HepG2 (cell line): ENCODE measurements around the gene TK2. TPM values are rescaled to one million over a fixed set of nuclear protein-coding genes. Genes with fewer than 3 reads are reported as not detected.
"Not testable (repeated sequence)": the region's sequence is repeated elsewhere in the genome, so short reads cannot be mapped to it uniquely, and the experiment has no call there.

Source experiments
- ATAC-seq: fragments of 200-7000 bp; cut with Tn5 transposase; 3 replicates; pipeline ENCODE4 v1.9.1; 2020; ENCODE audit warnings: mild to moderate bottlenecking, moderate library complexity
- BruUV-seq: library from RNA; stranded (reverse); fragments of 400-500 nt; replicated peaks from 2 replicates; lab custom pipeline; 2021; lab: Mats Ljungman, UMichigan
- CTCF ChIA-PET: fragments of 300-600 bp; formaldehyde crosslinking; extraction: SDS; loops from one replicate; lab custom pipeline; 2021; ENCODE audit warnings: low total read pairs, inconsistent platforms, low intra/inter-chr PET ratio; lab: Yijun Ruan, JAX
- POLR2A ChIA-PET: fragments of 350-600 bp; sonication (Branson Sonifier 250); formaldehyde crosslinking; loops from one replicate; lab custom pipeline; 2020; ENCODE audit warnings: antibody characterized with exemption, inconsistent platforms; lab: Yijun Ruan, JAX
- DNase-seq: peaks from one replicate; pipeline ENCODE4 v3.0.0-alpha.2; 2015; ENCODE audit warnings: low spot score
- FAIRE-seq: peaks from 3 replicates; lab custom pipeline; 2011; peaks lifted over from hg19 to GRCh38; lab: Jason Lieb, UNC
- H2AFZ ChIP-seq: one replicate; pipeline ENCODE4 v1.6.1; 2011; ENCODE audit warnings: low read length, inconsistent platforms
- H3K27ac ChIP-seq: fragments of 300-600 bp; 3 replicates; pipeline ENCODE4 v1.8.0; 2011; ENCODE audit warnings: mixed run types, mild to moderate bottlenecking, mixed read lengths, low read length, inconsistent platforms; ENCODE audit not compliant: insufficient read depth; ENCODE audit errors: extremely low read length
- H3K27me3 ChIP-seq, 2 experiments: fragments of 200-600 bp in 1 of 2; 2 replicates in 1 of 2; 3 replicates in 1 of 2; pipeline versions ENCODE4 v1.6.0 to v1.8.0; 2011; ENCODE audit warnings: low read length in 2 of 2, mild to moderate bottlenecking in 2 of 2, moderate library complexity in 2 of 2, inconsistent platforms in 1 of 2; ENCODE audit not compliant: insufficient read depth in 2 of 2, control insufficient read depth in 1 of 2
- H3K36me3 ChIP-seq, 2 experiments: fragments of 200-600 bp in 1 of 2; replicated peaks in 1 of 2; 2 replicates in 1 of 2; 3 replicates in 1 of 2; pipeline versions ENCODE4 v1.5.1 to v1.8.0; 2011; ENCODE audit warnings: low read length in 2 of 2, inconsistent platforms in 1 of 2; ENCODE audit not compliant: insufficient read depth in 2 of 2, control insufficient read depth in 1 of 2
- H3K4me1 ChIP-seq: 2 replicates; pipeline ENCODE4 v1.5.1; 2012; ENCODE audit warnings: low read length, inconsistent platforms; ENCODE audit not compliant: insufficient read depth
- H3K4me2 ChIP-seq: 2 replicates; pipeline ENCODE4 v1.6.0; 2011; ENCODE audit warnings: low read depth, low read length, inconsistent platforms
- H3K4me3 ChIP-seq, 3 experiments: fragments of 200-600 bp in 1 of 3; sonication (generic), shearing (Covaris generic) in 1 of 3; replicated peaks in 1 of 3; 2 replicates each; pipeline ENCODE4 v1.5.1; 2011 to 2016; ENCODE audit warnings: low read length in 3 of 3, inconsistent platforms in 2 of 3, low read depth in 2 of 3, mild to moderate bottlenecking in 2 of 3, control low read depth in 1 of 3, mixed read lengths in 1 of 3; ENCODE audit not compliant: insufficient read depth in 1 of 3
- H3K79me2 ChIP-seq: one replicate; pipeline ENCODE4 v1.6.1; 2011; ENCODE audit warnings: low read length, inconsistent platforms; ENCODE audit not compliant: insufficient read depth
- H3K9ac ChIP-seq: 2 replicates; pipeline ENCODE4 v1.6.0; 2011; ENCODE audit warnings: mild to moderate bottlenecking, low read depth, low read length, inconsistent platforms; ENCODE audit not compliant: insufficient read depth
- H3K9me3 ChIP-seq: 2 replicates; pipeline ENCODE4 v1.5.1; 2012; ENCODE audit warnings: mild to moderate bottlenecking, low read length
- H4K20me1 ChIP-seq: 2 replicates; pipeline ENCODE4 v1.6.0; 2011; ENCODE audit warnings: inconsistent platforms, mild to moderate bottlenecking, low read length, moderate library complexity; ENCODE audit not compliant: insufficient read depth
- ARHGAP35 ChIP-seq: sonication (generic); formaldehyde crosslinking; IDR thresholded peaks from 2 replicates; pipeline ENCODE4 v1.9.0; 2022; ENCODE audit warnings: mild to moderate bottlenecking, inconsistent platforms, moderate library complexity, missing genetic modification reagents, borderline replicate concordance
- ARNT2 ChIP-seq: sonication (generic); formaldehyde crosslinking; IDR thresholded peaks from 2 replicates; pipeline ENCODE4 v1.8.0; 2022; ENCODE audit warnings: mild to moderate bottlenecking, low read depth, missing genetic modification reagents, moderate library complexity
- KDM1A ChIP-seq: IDR thresholded peaks from 2 replicates; pipeline ENCODE4 v1.6.1; 2016; ENCODE audit warnings: missing compliant biosample characterization
- POGK ChIP-seq: sonication (generic); formaldehyde crosslinking; conservative IDR thresholded peaks from 2 replicates; pipeline ENCODE4 v1.8.0; 2022; ENCODE audit warnings: mild to moderate bottlenecking, moderate library complexity, missing genetic modification reagents
- PRDM4 ChIP-seq: sonication (generic); formaldehyde crosslinking; IDR thresholded peaks from 2 replicates; pipeline ENCODE4 v1.9.0; 2021; ENCODE audit warnings: missing genetic modification reagents, borderline replicate concordance
- RARA ChIP-seq: IDR thresholded peaks from 2 replicates; pipeline ENCODE4 v1.6.1; 2016; ENCODE audit warnings: missing genetic modification reagents, missing compliant biosample characterization
- SOX6 ChIP-seq, 2 experiments: fragments of 450-650 bp in 1 of 2; sonication (generic) in 1 of 2; formaldehyde crosslinking in 1 of 2; IDR thresholded peaks; 2 replicates each; pipeline versions ENCODE4 v1.4.0 to v1.6.1; 2017 to 2020; ENCODE audit warnings: antibody characterized with exemption in 1 of 2, mild to moderate bottlenecking in 1 of 2, missing genetic modification reagents in 1 of 2
- SRSF4 ChIP-seq: fragments of 200-400 bp; formaldehyde crosslinking; IDR thresholded peaks from one replicate; pipeline ENCODE4 v1.6.1; 2018; ENCODE audit warnings: mild to moderate bottlenecking, low read depth, low read length, moderate library complexity; ENCODE audit not compliant: poor library complexity, severe bottlenecking
- TRIM22 ChIP-seq: fragments of 450-650 bp; IDR thresholded peaks from 2 replicates; pipeline ENCODE4 v1.6.1; 2017
- ZEB1 ChIP-seq: IDR thresholded peaks from 2 replicates; pipeline ENCODE4 v1.6.1; 2012; ENCODE audit warnings: mild to moderate bottlenecking, low read depth, inconsistent platforms; ENCODE audit not compliant: insufficient replicate concordance
- ZIK1 ChIP-seq: sonication (generic); formaldehyde crosslinking; IDR thresholded peaks from 2 replicates; pipeline ENCODE4 v1.5.0; 2020; ENCODE audit warnings: mild to moderate bottlenecking, low read depth, missing genetic modification reagents, borderline replicate concordance
- ZNF557 ChIP-seq: sonication (generic); formaldehyde crosslinking; IDR thresholded peaks from 2 replicates; pipeline ENCODE4 v1.4.0; 2020; ENCODE audit warnings: missing genetic modification reagents
- WGBS: methylation state at CpG from one replicate; pipeline ENCODE4 v1.1.6; 2017; ENCODE audit warnings: low lambda C conversion rate; 5-methylcytosine and 5-hydroxymethylcytosine counted together
- in situ Hi-C: cut with HindIII; loops from 2 replicates; pipeline ENCODE4 v1.10.0; 2017; ENCODE audit warnings: low pct_unique_long_range_greater_than_20kb; ENCODE audit not compliant: extremely low pct_ligation_motif_present
- intact Hi-C: fragments of 100-400 bp; cut with micrococcal nuclease; formaldehyde crosslinking; loops from one replicate; pipeline ENCODE4 v1.10.0; 2022; ENCODE audit not compliant: unreplicated experiment
- polyA plus RNA-seq, 8 experiments: library from polyadenylated mRNA; depleted of rRNA in 3 of 8; stranded (reverse) in 7 of 8; unstranded in 1 of 8; fragments of >200 nt; fragmentation: Illumina TruSeq in 4 of 8; extraction: Trizol in 4 of 8; gene quantifications; 2 replicates each; pipeline versions ENCODE4 v1.2.1 to v1.2.3, GENCODE V29; 2011 to 2016; ENCODE audit warnings: low read depth in 4 of 8, missing spikeins in 1 of 8, mixed read lengths in 1 of 8; ENCODE audit not compliant: insufficient read depth in 1 of 8
- total RNA-seq, 5 experiments: library from RNA; depleted of rRNA; stranded (reverse); fragments of >200 nt; fragmentation: Illumina TruSeq; extraction: Trizol; gene quantifications; 2 replicates each; pipeline ENCODE4 v1.2.3, GENCODE V29; 2016; ENCODE audit warnings: low read depth in 1 of 5

TK2 gene
- total and polyA plus RNA-seq, 2 of the 13 experiments (the other 11 are each of a cell fraction or from before 2014, with no cell fraction given) = 18.7 to 21.0 TPM

- TF ChIP-seq ZIK1 (no peak), POGK (CRISPR knock-in tag) (no peak), PRDM4 (no peak), ZEB1 (no peak), RARA (CRISPR knock-in tag) (peak; percentile 42; the same call in 1 of the 2 replicates), KDM1A (CRISPR knock-in tag) (no peak), ARHGAP35 (no peak), SRSF4 (no peak), SOX6 (IDR thresholded peaks at IDR 0.05) (no peak), SOX6 (CRISPR knock-in tag; IDR thresholded peaks at IDR 0.05) (peak; percentile 69), ZNF557 (no peak), ARNT2 (no peak), TRIM22 (no peak)
Observed at GRCh38 chr16:66502020-66502913, 47.7 kb downstream of the TK2 start (continued).

GRCh38 chr16:66501563-66501962, 48.4 kb downstream of the TK2 start:
- POLR2A ChIA-PET = interaction anchor here (1.0 to 1.6 kb wide), 2 partner anchors 11 to 16 kb away, joined by 4 to 6 read pairs; no protein-coding TSS in a partner anchor
- not testable (repeated sequence) for H3K4me2 ChIP-seq
- WGBS = 80% methylated on average over 4 of the region's 4 CpGs

More at GRCh38 chr16:66501563-66501962, 48.4 kb downstream of the TK2 start:
- H3K9ac ChIP-seq, H2AFZ ChIP-seq, BruUV-seq, FAIRE-seq, H4K20me1 ChIP-seq, H3K4me3 ChIP-seq, intact Hi-C loops, H3K9me3 ChIP-seq, ATAC-seq, H3K36me3 ChIP-seq, H3K27ac ChIP-seq, CTCF ChIA-PET, H3K27me3 ChIP-seq, H3K79me2 ChIP-seq, in situ Hi-C loops, DNase-seq: not testable (repeated sequence)
- H3K4me1 ChIP-seq = peaks cover 15% of the 10 kb centered on the region
